MCF 10A (cell line): ENCODE measurements around the gene RXFP4. TPM values are rescaled to one million over a fixed set of nuclear protein-coding genes. Genes with fewer than 3 reads are reported as not detected.

Experiments
- BruUV-seq: library from RNA; stranded (reverse); fragments of 400-500 nt; replicated peaks from 2 replicates; lab custom pipeline; 2021; lab: Mats Ljungman, UMichigan
- CTCF ChIA-PET: fragments of 300-600 bp; sonication (Branson Sonifier 250); formaldehyde crosslinking; extraction: SDS; loops from one replicate; lab custom pipeline; 2021; ENCODE audit warnings: antibody characterized with exemption, inconsistent platforms; lab: Yijun Ruan, JAX
- POLR2A ChIA-PET: fragments of 300-600, 350-650 bp; sonication (Branson Sonifier 250); formaldehyde crosslinking; extraction: SDS; loops from one replicate; lab custom pipeline; 2020; ENCODE audit warnings: antibody characterized with exemption, inconsistent platforms; lab: Yijun Ruan, JAX
- DNase-seq: peaks from one replicate; pipeline ENCODE4 v3.0.0-alpha.2; 2018; ENCODE audit not compliant: unreplicated experiment
- H3K27ac Mint-ChIP-seq: one replicate; pipeline ENCODE4 v1.8.0; 2022; ENCODE audit warnings: mild to moderate bottlenecking, low read depth, mixed read lengths; ENCODE audit not compliant: unreplicated experiment
- H3K27me3 Mint-ChIP-seq: one replicate; pipeline ENCODE4 v1.8.0; 2022; ENCODE audit warnings: mixed read lengths; ENCODE audit not compliant: insufficient read depth, unreplicated experiment
- H3K36me3 Mint-ChIP-seq: one replicate; pipeline ENCODE4 v1.8.0; 2022; ENCODE audit warnings: mild to moderate bottlenecking, moderate library complexity, mixed read lengths; ENCODE audit not compliant: insufficient read depth, unreplicated experiment
- H3K4me1 Mint-ChIP-seq: one replicate; pipeline ENCODE4 v1.8.0; 2022; ENCODE audit warnings: mixed read lengths; ENCODE audit not compliant: insufficient read depth, unreplicated experiment
- H3K4me3 Mint-ChIP-seq: one replicate; pipeline ENCODE4 v1.8.0; 2022; ENCODE audit warnings: mild to moderate bottlenecking, moderate library complexity, mixed read lengths; ENCODE audit not compliant: unreplicated experiment
- H3K9me3 Mint-ChIP-seq: one replicate; pipeline ENCODE4 v1.8.0; 2022; ENCODE audit warnings: mixed read lengths; ENCODE audit not compliant: unreplicated experiment
- intact Hi-C: fragments of 100-400 bp; cut with micrococcal nuclease; formaldehyde crosslinking; loops from 2 replicates; pipeline ENCODE4 v1.14.1; 2022
- total RNA-seq: library from RNA; stranded (reverse); gene quantifications from 2 replicates; pipeline ENCODE4 v1.2.3, GENCODE V29; 2022
- TF ChIP-seq, protein P1 (sequence below): fragments of 200-600 bp; IDR thresholded peaks from one replicate; pipeline ENCODE4 v1.8.0; 2022; ENCODE audit warnings: antibody characterized with exemption, mild to moderate bottlenecking; ENCODE audit not compliant: unreplicated experiment

The RXFP4 gene
- total RNA-seq, 1 experiment from 2014 or later = not detected

DNA sequence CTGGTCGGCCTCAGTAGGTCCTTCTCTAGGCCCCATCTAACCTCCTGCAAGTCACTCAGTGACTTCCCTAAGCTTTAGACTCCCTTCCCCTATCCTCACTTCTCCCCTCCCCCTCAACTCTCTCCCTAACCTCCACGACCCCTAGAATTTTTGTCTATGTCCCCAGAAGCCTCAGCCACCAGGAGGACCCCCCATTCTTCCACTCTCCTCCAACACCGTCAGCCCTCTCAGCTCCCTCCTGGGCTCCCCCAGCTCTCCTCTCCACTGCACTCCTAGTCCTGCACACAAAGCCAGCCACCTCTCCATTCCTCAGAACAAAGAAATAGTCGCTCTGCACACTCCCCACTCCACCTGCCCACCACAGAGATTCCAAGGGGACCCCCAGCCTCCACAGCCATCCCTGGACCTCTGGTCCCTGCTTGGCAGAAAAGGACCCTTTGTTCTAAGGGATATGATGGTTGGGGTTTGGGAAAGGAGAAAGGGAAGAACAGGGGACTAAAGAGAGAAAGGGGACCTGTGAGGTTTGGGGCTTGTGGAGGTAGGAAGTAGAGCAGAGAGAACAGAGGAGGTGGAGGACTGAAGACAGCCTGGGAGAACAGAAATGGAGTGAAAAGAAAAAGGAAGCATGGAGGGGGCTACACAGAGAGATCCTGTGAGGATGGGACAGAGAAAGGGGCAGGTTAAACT, 34.1 kb downstream of the RXFP4 start:
- H3K9me3 Mint-ChIP-seq = no peaks in the 10 kb centered on the region
- H3K27ac Mint-ChIP-seq = peak overlapping the region; percentile 90
- BruUV-seq = no TSS peak
- peaks cover 78% of the 10 kb centered on the region for H3K4me1 Mint-ChIP-seq
- DNase-seq = no peak
- H3K36me3 Mint-ChIP-seq = peaks cover 28% of the 10 kb centered on the region
- H3K27me3 Mint-ChIP-seq = no peaks in the 10 kb centered on the region
- CTCF ChIA-PET = interaction anchor here (0.5 to 9.9 kb wide), 15 partner anchors 8 to 725 kb away, joined by 3 to 73 read pairs (median 5); partner anchors contain the start of gene KHDC4
- POLR2A ChIA-PET = interaction anchor here (0.7 to 13.3 kb wide), 12 partner anchors 8 to 307 kb away, joined by 3 to 294 read pairs (median 10); partner anchors contain the start of genes GON4L, KHDC4, RXFP4 and SMG5
- H3K4me3 Mint-ChIP-seq = peak overlapping the region; percentile 81
- TF ChIP-seq, protein P1, sequence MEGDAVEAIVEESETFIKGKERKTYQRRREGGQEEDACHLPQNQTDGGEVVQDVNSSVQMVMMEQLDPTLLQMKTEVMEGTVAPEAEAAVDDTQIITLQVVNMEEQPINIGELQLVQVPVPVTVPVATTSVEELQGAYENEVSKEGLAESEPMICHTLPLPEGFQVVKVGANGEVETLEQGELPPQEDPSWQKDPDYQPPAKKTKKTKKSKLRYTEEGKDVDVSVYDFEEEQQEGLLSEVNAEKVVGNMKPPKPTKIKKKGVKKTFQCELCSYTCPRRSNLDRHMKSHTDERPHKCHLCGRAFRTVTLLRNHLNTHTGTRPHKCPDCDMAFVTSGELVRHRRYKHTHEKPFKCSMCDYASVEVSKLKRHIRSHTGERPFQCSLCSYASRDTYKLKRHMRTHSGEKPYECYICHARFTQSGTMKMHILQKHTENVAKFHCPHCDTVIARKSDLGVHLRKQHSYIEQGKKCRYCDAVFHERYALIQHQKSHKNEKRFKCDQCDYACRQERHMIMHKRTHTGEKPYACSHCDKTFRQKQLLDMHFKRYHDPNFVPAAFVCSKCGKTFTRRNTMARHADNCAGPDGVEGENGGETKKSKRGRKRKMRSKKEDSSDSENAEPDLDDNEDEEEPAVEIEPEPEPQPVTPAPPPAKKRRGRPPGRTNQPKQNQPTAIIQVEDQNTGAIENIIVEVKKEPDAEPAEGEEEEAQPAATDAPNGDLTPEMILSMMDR = no peak
- intact Hi-C loops = no loop called here

DNA sequence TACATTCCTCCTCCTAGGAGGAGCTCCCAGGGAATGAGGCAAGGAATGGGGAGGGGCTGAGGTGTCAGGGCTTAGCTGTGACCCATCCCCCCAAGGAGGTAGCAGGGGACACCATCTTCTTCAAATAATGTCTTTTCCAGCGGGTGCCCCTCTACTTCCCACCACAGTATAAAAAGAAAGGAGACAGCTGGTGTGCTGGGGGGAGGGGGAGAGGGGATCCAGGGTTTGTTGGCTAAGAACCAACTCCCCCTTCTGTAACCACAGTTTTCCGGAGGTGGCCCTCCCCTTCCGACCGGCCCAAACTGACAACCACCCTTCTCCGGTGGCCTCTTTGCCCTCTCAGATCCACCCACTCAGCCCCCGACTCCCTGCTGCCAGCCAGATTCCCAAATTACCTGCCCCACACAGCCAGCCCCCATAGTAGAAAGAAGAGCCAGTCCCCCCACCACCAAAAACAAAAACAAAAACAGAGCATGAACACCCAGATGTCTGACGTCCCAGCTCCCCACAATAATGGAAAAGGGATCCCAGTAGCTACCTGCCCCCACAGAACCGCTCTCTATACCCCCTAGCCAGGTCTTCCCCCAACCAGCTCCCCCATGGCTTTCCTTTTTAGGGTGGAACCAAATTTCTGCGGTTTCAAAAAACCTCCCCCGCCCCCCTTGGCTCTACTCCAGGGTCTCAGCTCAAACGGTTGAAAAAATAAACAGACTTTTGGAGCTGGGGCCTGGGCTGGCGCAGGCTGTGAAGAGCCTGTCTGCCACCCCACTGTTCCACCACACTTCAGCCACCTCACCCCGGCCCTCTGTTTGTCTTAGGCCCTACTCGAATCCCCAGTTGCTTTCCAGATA, 34.8 kb downstream of the RXFP4 start:
- Mint-ChIP-seq H3K27me3 (no peaks in the 10 kb centered on the region), H3K4me3 (peak overlapping the region; percentile 81), H3K9me3 (no peaks in the 10 kb centered on the region), H3K36me3 (peaks cover 28% of the 10 kb centered on the region), H3K4me1 (peaks cover 79% of the 10 kb centered on the region), H3K27ac (peak overlapping the region; percentile 90)
- POLR2A ChIA-PET = interaction anchor here (0.7 to 13.3 kb wide), 16 partner anchors 7 to 306 kb away, joined by 3 to 294 read pairs (median 6); partner anchors contain the start of genes GON4L, KHDC4, RXFP4 and SMG5
- CTCF ChIA-PET = interaction anchor here (0.6 to 11.9 kb wide), 13 partner anchors 11 to 665 kb away, joined by 3 to 136 read pairs (median 6); partner anchors contain the start of genes KHDC4 and RXFP4
- TF ChIP-seq, protein P1 = no peak
- DNase-seq = peak; percentile 90
- BruUV-seq = no TSS peak
- intact Hi-C loops = no loop called here

DNA sequence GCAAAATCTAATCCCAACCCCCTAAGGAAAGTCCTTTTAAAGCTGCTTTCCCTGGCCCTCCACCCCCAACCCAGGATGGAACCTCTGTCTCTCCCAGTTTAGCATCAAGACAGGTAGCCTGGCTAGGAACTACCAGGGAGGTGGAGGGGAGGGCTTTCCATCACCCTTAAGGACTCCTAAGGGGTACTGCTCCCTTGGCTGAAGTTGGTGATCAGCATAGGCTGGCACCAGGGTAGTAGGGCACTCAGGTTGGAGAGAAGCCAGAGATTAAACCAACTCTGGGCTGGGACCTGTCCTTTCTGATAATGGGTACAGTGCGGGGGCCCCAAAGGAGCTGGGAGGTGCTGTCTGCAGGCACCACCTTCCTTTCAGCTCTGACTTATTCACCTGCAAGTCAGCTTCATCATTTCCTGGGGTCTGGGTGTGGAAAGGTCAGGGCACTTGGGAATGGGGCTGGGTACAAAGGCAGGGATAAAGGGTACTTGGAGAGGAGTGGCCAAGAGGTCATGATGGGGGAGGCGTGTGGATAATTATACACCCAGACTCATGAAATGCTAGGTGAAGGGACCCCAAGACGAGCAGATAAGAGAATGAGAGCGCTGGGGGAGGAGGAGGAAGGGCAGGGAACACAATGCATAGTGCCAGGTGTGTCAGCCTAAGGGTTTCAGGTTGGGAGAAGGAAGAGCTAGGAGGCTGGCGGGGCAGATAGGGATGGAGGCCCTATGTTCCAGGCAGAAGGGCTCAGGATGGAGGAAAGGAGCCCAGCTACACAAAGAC, 35.7 kb downstream of the RXFP4 start:
- ChIA-PET POLR2A (interaction anchor here (0.7 to 13.3 kb wide), 22 partner anchors 12 to 376 kb away, joined by 3 to 294 read pairs (median 4); partner anchors contain the start of genes GON4L, KHDC4, PMF1 and RXFP4), CTCF (interaction anchor here (0.6 to 11.9 kb wide), 11 partner anchors 11 to 250 kb away, joined by 3 to 136 read pairs (median 6); partner anchors contain the start of genes KHDC4 and RXFP4)
- TF ChIP-seq, protein P1 = no peak
- Mint-ChIP-seq H3K27ac (peak overlapping the region; percentile 90), H3K9me3 (no peaks in the 10 kb centered on the region), H3K36me3 (peaks cover 28% of the 10 kb centered on the region), H3K4me1 (peaks cover 83% of the 10 kb centered on the region), H3K4me3 (peak overlapping the region; percentile 81), H3K27me3 (no peaks in the 10 kb centered on the region)
- BruUV-seq = no TSS peak
- DNase-seq = peak; percentile 54
- intact Hi-C loops = no loop called here
